Keratinocyte (primary cell): ENCODE measurements around the gene CRHBP.

Experiments used
- CTCF ChIP-seq, 3 experiments: IDR thresholded peaks in 1 of 3; conservative IDR thresholded peaks in 1 of 3; optimal IDR thresholded peaks in 1 of 3; 2 replicates in 2 of 3; 3 replicates in 1 of 3; pipeline versions ENCODE3 to v1.5.1; 2011; ENCODE audit warnings: low read length in 3 of 3, mild to moderate bottlenecking in 3 of 3, moderate library complexity in 2 of 3, control low read depth in 1 of 3, inconsistent platforms in 1 of 3; ENCODE audit not compliant: insufficient read depth in 2 of 3; ENCODE audit errors: extremely low read depth in 1 of 3
- EZH2 ChIP-seq: IDR thresholded peaks from one replicate; pipeline ENCODE4 v1.6.1; 2012; ENCODE audit warnings: inconsistent platforms, mild to moderate bottlenecking, low read length, moderate library complexity

- TF ChIP-seq EZH2: no peak
- no peak for TF ChIP-seq CTCF (optimal IDR thresholded peaks at IDR 0.05 in 1 of 3, IDR thresholded peaks at IDR 0.05 in 1 of 3, conservative IDR thresholded peaks at IDR 0.05 in 1 of 3; ENCODE audit: extremely low read depth in 1 of 3, insufficient read depth in 2 of 3, low read length in 3 of 3)
Measured at GRCh38 chr5:77003246-77003645, 50.4 kb downstream of the CRHBP start.
